Fibroblast of lung (primary cell): ENCODE measurements around the gene SIGLEC9. TPM values are rescaled to one million over a fixed set of nuclear protein-coding genes. Genes with fewer than 3 reads are reported as not detected.

Source experiments
- DNase-seq, 2 donors: peaks; one replicate each; pipeline versions ENCODE4 v3.0.0 to v3.0.0-alpha.2; 2010; ENCODE audit warnings: low read depth in 2 of 2
- H2AFZ ChIP-seq: 2 replicates; pipeline ENCODE4 v1.5.1; 2012; ENCODE audit warnings: low read length, control low read depth, inconsistent platforms
- H3K27ac ChIP-seq: 2 replicates; pipeline ENCODE4 v1.5.1; 2011; ENCODE audit warnings: low read length, control low read depth; ENCODE audit not compliant: insufficient read depth
- H3K27me3 ChIP-seq: 2 replicates; pipeline ENCODE4 v1.5.1; 2011; ENCODE audit warnings: mild to moderate bottlenecking, low read length; ENCODE audit not compliant: control insufficient read depth, insufficient read depth
- H3K36me3 ChIP-seq: 2 replicates; pipeline ENCODE4 v1.5.1; 2011; ENCODE audit warnings: low read length; ENCODE audit not compliant: control insufficient read depth, insufficient read depth
- H3K4me1 ChIP-seq: 2 replicates; pipeline ENCODE4 v1.5.1; 2011; ENCODE audit warnings: low read length; ENCODE audit not compliant: control insufficient read depth, insufficient read depth; ENCODE audit errors: extremely low read depth
- H3K4me2 ChIP-seq: 2 replicates; pipeline ENCODE4 v1.5.1; 2011; ENCODE audit warnings: low read length, control low read depth; ENCODE audit not compliant: insufficient read depth; ENCODE audit errors: extremely low read depth
- H3K4me3 ChIP-seq, 4 experiments: fragments of 200-600 bp in 1 of 4; sonication (generic) in 1 of 4; replicated peaks in 1 of 4; 2 replicates each; pipeline ENCODE4 v1.5.1; 2011 to 2016; ENCODE audit warnings: low read length in 4 of 4, low read depth in 3 of 4, mild to moderate bottlenecking in 3 of 4, control low read depth in 2 of 4, inconsistent platforms in 1 of 4, mixed read lengths in 1 of 4; ENCODE audit not compliant: insufficient read depth in 1 of 4; ENCODE audit errors: control extremely low read depth in 1 of 4
- H3K79me2 ChIP-seq: 2 replicates; pipeline ENCODE4 v1.5.1; 2012; ENCODE audit warnings: mild to moderate bottlenecking, low read length, inconsistent platforms; ENCODE audit not compliant: control insufficient read depth, insufficient read depth
- H3K9ac ChIP-seq: 2 replicates; pipeline ENCODE4 v1.5.1; 2011; ENCODE audit warnings: mild to moderate bottlenecking, low read length, control low read depth; ENCODE audit not compliant: insufficient read depth
- H3K9me3 ChIP-seq: 2 replicates; pipeline ENCODE4 v1.5.1; 2012; ENCODE audit warnings: low read depth, low read length; ENCODE audit not compliant: control insufficient read depth, insufficient read depth
- H4K20me1 ChIP-seq: 2 replicates; pipeline ENCODE4 v1.5.1; 2011; ENCODE audit warnings: low read length; ENCODE audit not compliant: control insufficient read depth, insufficient read depth; ENCODE audit errors: extremely low read depth
- EZH2 ChIP-seq: IDR thresholded peaks from 2 replicates; pipeline ENCODE4 v1.5.1; 2012; ENCODE audit warnings: low read length, control low read depth, mild to moderate bottlenecking; ENCODE audit errors: missing control alignments
- polyA plus RNA-seq, 2 donors: library from polyadenylated mRNA; depleted of rRNA in 1 of 2; stranded (reverse) in 1 of 2; unstranded in 1 of 2; fragments of >200 nt; gene quantifications; 2 replicates each; pipeline ENCODE4 v1.2.1, GENCODE V29; 2011 to 2012; ENCODE audit warnings: missing spikeins in 1 of 2
- total RNA-seq: library from RNA; depleted of rRNA; stranded (reverse); fragments of >200 nt; gene quantifications from 2 replicates; pipeline ENCODE4 v1.2.1, GENCODE V29; 2014
- TF ChIP-seq, protein P1 (sequence below), 2 donors: IDR thresholded peaks in 1 of 2; conservative IDR thresholded peaks in 1 of 2; 1 replicate in 1 of 2; 2 replicates in 1 of 2; pipeline ENCODE4 v1.5.1; 2011 to 2012; ENCODE audit warnings: low read length in 2 of 2, control low read depth in 1 of 2, inconsistent platforms in 1 of 2, low read depth in 1 of 2, mild to moderate bottlenecking in 1 of 2

Gene SIGLEC9
- total and polyA plus RNA-seq, 2 donors (not counting 1 experiment from before 2014, with no cell fraction given), result not detected

DNA sequence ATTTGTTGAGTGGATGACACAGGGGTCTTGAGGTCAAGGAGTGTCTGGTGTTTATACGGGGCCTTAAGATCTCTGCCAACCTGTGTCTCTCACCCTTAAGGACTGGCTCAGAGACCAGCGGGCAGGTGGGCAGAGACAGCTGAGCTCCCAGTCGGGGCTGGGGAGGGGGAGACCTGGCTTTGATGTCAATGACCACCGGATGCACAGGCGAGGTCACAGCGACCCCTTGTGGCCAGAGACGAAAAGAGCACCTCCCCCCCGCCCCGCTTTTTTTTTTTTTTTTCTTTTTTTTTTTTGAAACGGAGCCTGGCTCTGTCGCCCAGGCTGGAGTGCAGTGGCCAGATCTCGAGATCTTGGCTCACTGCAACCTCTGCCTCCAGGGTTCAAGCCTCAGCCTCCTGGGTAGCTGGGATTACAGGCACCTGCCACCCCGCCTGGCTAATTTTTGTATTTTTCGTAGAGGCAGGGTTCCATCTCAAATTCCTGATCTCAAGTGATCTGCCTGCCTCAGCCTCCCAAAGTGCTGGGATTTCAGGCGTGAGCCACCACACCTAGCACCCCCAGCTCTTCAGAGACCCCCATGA, 29.9 kb upstream of the SIGLEC9 start:
- H4K20me1 ChIP-seq, result no peaks in the 10 kb centered on the region
- TF ChIP-seq, protein P1, sequence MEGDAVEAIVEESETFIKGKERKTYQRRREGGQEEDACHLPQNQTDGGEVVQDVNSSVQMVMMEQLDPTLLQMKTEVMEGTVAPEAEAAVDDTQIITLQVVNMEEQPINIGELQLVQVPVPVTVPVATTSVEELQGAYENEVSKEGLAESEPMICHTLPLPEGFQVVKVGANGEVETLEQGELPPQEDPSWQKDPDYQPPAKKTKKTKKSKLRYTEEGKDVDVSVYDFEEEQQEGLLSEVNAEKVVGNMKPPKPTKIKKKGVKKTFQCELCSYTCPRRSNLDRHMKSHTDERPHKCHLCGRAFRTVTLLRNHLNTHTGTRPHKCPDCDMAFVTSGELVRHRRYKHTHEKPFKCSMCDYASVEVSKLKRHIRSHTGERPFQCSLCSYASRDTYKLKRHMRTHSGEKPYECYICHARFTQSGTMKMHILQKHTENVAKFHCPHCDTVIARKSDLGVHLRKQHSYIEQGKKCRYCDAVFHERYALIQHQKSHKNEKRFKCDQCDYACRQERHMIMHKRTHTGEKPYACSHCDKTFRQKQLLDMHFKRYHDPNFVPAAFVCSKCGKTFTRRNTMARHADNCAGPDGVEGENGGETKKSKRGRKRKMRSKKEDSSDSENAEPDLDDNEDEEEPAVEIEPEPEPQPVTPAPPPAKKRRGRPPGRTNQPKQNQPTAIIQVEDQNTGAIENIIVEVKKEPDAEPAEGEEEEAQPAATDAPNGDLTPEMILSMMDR (conservative IDR thresholded peaks at IDR 0.05 in 1 of 2, IDR thresholded peaks at IDR 0.05 in 1 of 2; ENCODE audit: low read depth in 1 of 2, low read length in 2 of 2), result peak; percentile 35 to 59
- no peak for TF ChIP-seq EZH2
- H3K79me2 ChIP-seq, result no peaks in the 10 kb centered on the region

DNA sequence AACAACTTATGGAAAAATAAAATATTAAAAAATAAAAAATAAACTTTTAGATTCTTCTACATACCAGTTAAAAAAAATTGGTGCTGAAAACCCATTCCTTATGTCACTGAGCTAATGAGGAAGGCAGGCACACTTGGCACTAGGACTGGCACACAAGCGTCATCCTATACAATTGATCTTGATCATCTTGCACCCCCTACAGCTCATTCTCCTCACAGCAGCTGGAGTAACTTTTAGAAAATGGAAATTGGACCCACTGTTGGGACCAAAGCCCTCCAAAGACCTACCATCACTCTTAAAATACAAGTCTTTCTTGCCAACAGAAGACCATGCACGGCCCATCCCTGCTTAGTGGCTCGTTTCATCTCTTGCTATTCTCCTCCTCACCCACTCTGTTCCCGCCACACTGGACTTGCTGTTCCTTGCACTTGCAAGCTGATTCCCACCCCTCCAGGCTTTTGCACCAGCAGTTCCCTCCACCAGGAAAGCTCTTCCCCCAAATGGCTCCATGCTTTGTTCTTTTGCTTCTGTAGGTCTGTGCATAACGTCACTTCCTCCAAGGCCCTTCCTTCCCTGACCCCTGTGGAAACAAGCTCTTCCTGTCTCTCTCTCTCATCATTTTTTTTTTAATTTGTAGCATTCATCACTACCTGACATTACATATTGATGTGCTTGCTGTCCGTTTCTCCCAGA, 28.1 kb upstream of the SIGLEC9 start:
- H3K4me1 ChIP-seq, result no peaks in the 10 kb centered on the region
- no peak overlapping the region for H3K4me2 ChIP-seq
- H3K4me3 ChIP-seq, result no peak overlapping the region
- H3K36me3 ChIP-seq, result no peaks in the 10 kb centered on the region
- H3K9me3 ChIP-seq, result no peaks in the 10 kb centered on the region
- H4K20me1 ChIP-seq, result no peaks in the 10 kb centered on the region
- no peaks in the 10 kb centered on the region for H3K27me3 ChIP-seq
- H3K79me2 ChIP-seq, result no peaks in the 10 kb centered on the region
- no peak overlapping the region for H2AFZ ChIP-seq
- H3K9ac ChIP-seq, result no peak overlapping the region
- no peak overlapping the region for H3K27ac ChIP-seq
- DNase-seq, result no peak
- TF ChIP-seq EZH2, result no peak
- TF ChIP-seq, protein P1 (conservative IDR thresholded peaks at IDR 0.05 in 1 of 2, IDR thresholded peaks at IDR 0.05 in 1 of 2; ENCODE audit: low read depth in 1 of 2, low read length in 2 of 2), result peak; percentile 13 to 31

More for the DNA sequence above, 29.9 kb upstream of the SIGLEC9 start:
- H3K9me3 ChIP-seq, result no peaks in the 10 kb centered on the region
- H3K4me2 ChIP-seq, result no peak overlapping the region
- H3K4me1 ChIP-seq, result no peaks in the 10 kb centered on the region
- H3K4me3 ChIP-seq, result no peak overlapping the region
- no peak overlapping the region for H3K27ac ChIP-seq
- H3K36me3 ChIP-seq, result no peaks in the 10 kb centered on the region
- no peaks in the 10 kb centered on the region for H3K27me3 ChIP-seq
- H2AFZ ChIP-seq, result no peak overlapping the region
- DNase-seq, result no peak
- no peak overlapping the region for H3K9ac ChIP-seq

DNA sequence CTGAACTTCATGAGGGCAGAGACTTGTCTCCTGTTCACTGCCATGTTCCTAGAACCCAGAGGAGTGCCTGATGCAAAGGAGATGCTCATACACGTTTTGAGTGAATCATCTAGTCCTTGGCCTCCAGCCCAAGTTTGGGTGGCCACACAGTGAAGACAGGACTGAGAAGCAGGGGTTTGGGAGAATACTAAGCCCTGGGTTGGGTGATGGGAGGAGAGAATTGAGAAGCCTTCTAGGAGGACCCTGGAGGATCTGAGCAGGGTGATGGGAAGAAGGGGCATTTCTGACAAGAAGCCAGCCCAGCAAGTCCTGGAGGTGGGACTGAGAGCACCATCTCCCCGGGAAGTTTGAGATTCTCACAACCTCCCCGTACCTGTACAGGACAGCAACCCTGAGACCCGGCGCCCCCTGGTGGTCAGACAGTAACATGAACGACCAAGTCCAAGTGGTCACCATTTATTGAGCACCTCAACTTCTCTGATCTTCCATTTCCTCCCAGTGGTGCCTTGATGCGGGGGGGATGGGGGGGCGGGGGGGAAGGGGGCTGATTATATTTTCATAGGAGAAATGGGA, 27.5 kb upstream of the SIGLEC9 start:
- TF ChIP-seq, protein P1 (conservative IDR thresholded peaks at IDR 0.05 in 1 of 2, IDR thresholded peaks at IDR 0.05 in 1 of 2; ENCODE audit: low read depth in 1 of 2, low read length in 2 of 2), result peak; percentile 41 to 65
- TF ChIP-seq EZH2, result no peak
- no peaks in the 10 kb centered on the region for H4K20me1 ChIP-seq
- H3K79me2 ChIP-seq, result no peaks in the 10 kb centered on the region
- no peak overlapping the region for H3K4me2 ChIP-seq
- H3K27me3 ChIP-seq, result no peaks in the 10 kb centered on the region
- H3K36me3 ChIP-seq, result no peaks in the 10 kb centered on the region
- H3K4me3 ChIP-seq, result no peak overlapping the region
- no peaks in the 10 kb centered on the region for H3K4me1 ChIP-seq
- H3K27ac ChIP-seq, result no peak overlapping the region
- H3K9me3 ChIP-seq, result no peaks in the 10 kb centered on the region
- H2AFZ ChIP-seq, result no peak overlapping the region
- H3K9ac ChIP-seq, result no peak overlapping the region
- peak; percentile 38 to 51 for DNase-seq
